GM19452 (cell line): Measurements from ENCODE around the gene STAU1.
"Not testable (repeated sequence)": the region's sequence is repeated elsewhere in the genome, so short reads cannot be mapped to it uniquely, and the experiment has no call there.

Experiments
- ATAC-seq: cut with Tn5 transposase; IDR thresholded peaks from one replicate; pipeline ENCODE4 v1.9.1; 2021; ENCODE audit not compliant: unreplicated experiment

Gene STAU1

DNA sequence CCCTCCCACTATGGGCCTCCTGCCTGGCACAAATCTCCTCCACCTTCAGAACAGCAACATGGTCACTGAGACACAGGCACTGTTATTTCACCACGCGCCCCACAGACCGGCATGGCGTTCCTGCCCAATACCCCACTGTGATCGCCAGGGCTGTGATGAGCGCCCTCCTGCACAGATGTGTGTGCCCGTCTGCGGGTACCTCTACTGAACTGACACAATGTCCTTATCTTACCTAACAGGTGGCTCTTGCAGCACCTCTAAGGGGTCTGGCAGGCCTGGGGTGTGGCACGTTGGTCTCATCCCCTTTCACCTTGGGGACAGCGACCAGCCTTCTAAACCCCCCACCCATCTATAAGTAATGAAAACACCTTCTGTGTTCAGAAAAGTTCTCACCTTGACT lies 64.2 kb downstream of the STAU1 start:
- ATAC-seq: no peak

DNA sequence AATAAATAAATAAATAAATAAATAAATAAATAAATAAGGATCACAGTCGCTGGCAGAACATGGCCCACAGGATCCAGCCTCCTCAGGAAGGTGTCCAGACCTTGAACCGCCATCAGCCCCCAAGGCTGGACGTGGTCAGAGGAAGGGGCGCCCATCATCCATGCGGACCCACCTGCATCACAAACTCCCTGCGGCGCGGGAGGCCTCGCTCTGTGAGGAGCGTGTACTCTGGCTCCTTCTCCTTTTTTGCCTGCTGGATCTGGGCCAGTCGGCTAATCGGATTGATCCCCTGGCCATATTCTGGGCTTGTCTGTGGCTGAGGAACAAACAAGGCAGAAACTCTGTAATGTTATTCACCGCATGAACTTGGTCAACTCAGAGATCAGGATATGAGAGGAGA lies 65.2 kb downstream of the STAU1 start:
- no peak for ATAC-seq

DNA sequence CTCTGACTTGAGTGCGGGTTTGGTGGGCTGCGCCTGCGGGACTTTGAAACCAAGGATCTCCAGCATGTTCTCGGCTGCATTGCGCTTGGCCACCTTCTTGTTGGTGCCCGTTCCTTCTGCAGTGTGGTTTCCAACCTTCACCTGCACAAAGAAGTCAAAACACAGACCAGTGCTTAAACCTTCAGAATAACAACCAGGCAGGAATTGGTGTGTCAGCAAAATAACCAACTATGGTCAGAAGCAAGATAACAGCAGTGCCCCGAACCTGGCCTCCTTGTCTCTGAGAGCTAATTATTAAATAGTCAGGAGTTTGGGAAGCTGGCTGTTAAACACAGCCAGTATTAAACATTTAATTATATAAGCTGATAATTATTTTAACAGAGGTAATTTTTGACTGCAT lies 68.1 kb downstream of the STAU1 start:
- no peak for ATAC-seq

DNA sequence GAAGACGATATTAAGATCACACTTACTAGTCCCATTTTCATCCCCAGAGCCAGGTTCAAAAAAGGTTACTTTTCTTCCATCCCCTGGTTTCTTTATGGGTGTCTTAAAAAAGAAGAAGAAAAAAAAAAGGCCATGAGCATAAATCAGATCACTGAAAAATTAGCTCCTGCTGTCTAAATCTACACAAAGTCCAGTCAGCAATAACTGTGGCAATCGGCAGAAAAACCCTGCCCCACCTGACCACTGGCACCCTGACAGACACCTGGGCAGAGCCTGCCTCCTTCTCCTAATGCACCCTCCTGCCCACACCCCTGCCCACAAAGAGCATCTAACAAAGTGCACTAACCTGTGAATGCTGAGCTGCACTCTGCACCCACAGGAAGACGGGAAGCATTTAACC lies 69.8 kb downstream of the STAU1 start:
- ATAC-seq: no peak

DNA sequence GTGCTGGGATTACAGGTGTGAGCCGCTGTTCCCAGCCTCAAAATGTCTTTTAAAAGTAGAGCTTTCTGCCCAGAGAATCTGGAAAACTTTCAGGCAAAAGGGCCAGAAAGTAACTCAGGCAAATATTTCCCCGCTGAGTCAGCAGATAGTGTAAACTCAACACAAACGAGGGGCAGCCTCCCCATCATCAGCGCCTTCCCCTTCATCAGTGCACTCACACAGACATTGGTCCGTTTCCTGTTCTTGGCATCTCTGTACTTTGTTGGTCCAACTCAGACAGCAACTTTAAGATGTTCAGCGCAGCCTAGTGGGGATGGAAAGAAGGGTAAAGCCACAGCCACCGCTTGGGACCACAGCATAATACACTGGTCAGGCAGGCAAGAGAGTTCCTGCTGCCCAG lies 72.6 kb downstream of the STAU1 start:
- no peak for ATAC-seq

DNA sequence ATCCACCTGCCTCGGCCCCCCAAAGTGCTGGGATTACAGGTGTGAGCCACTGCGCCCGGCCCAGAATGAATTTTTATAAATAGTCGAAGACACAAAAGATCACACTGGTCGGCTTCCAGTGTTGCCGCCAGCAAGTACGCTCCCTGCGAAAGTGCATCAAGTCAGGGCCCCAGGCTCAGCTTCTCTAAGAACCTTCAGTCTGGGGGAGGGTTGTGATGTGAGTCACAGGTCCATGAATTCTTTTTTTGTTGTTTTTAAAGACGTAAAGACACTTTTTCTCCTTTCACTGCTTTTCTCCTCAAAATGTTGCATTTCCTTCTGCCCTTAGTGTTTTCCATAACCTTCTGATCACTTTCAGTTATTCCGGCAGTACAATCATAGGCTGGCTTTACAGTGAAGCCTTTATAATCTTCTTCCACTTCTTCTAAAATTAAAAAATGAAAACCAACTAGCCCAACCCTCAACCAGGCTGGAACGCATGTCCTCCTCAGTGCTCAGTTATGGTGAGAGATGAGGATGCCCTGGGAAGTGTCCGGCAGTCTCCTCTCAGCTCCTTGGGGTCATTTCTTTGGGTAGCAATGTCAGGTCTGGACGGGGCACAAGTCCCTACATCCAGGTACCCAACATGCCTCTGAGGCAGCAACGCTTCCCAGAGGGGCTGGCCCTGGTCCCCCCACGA lies 75.4 kb downstream of the STAU1 start:
- ATAC-seq: no peak

DNA sequence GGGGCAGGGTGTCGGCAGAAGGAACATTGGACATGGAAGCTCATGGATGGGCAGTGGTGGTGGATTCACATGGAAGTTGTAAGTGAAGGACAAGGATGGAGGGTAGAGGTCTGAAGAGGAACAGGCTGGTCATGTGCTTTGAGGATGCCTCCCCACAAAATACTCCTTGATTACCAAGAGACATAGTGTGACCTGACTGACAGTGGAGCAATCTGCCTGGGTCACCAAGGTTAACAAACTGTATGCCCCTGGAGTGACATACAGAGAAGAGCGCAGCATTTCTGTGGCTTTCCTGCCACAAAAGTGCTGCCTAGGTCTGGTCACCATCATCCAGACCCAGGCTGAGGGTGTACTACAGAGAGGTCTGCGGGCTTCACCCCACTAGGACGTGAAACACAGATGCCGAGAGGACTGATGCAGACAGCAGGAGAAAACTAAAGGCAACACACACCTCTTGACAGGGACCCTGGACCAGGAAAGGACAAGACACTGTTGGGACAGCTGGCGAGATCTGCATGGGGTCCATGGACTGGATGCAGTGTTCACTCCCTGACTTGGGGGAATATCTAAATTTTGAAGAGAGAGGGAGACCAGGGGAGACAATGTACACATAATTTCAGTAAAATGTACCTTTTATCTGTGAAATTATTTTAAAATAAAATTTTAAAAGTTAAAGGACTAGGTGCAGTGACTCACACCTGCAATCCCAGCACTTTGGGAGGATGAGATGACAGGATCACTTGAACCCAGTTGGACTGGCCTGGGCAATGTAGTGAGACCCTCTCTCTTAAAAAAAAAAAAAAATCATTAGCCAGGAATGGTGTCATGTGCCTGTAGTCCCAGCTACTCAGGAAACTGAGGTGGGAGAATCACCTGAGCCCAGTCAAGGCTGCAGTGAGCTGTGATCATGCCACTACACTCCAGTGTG lies 77.1 kb downstream of the STAU1 start:
- no peak for ATAC-seq

DNA sequence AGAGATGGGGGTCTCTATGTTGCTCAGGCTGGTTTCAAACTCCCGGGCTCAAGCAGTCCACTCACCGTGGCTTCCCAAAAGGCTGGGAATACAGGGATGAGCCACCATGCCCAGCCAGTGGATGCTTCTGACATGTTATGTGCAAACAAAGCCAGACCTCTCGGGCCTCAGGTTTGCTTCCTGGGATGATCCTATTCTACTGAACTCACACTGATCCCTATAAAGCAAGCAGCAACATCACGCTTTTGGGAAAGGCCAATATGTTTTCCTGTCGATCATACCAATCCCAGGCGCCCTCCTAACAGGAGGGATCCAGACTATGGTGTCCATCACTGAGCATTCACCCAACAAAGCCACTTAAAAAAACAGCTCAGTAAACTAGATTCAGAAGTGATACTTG lies 81.8 kb downstream of the STAU1 start:
- ATAC-seq: no peak

DNA sequence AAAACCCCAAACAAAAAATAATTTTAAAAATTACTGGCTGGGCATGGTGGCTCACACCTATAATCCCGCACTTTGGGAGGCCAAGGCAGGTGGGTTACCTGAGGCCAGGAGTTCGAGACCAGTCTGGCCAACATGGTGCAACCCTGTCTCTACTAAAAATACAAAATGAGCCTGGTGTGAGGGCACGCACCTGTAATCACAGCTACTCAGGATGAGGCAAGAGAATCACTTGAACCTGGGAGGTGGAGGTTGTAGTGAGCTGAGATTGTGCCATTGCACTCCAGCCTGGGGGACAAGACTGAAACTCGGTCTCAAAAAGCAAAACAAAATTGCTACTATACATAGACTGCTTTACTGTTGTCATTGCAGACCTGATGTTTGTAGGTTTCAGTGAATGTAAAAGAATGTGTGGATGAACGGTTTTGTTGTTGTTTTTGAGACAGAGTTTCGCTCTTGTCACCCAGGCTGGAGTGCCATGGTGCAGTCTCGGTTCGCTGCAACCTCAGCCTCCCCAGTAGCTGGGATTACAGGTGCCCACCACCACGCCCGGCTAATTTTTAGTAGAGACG lies 83.1 kb downstream of the STAU1 start:
- not testable (repeated sequence) for ATAC-seq

DNA sequence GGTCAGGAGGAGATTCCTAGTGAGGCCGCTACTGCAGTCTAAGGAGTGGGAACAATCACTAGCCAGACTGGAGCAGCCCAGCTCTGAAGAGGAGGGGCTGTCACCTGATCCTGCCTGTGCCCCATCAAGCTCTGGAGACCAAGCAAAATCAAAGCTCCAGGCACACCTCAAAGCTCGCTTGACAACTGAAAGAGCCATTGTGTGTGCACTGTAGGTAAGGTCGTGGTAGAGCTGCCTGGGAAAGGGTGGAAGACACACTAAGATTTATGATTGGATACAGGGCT lies 83.8 kb downstream of the STAU1 start:
- ATAC-seq: no peak

DNA sequence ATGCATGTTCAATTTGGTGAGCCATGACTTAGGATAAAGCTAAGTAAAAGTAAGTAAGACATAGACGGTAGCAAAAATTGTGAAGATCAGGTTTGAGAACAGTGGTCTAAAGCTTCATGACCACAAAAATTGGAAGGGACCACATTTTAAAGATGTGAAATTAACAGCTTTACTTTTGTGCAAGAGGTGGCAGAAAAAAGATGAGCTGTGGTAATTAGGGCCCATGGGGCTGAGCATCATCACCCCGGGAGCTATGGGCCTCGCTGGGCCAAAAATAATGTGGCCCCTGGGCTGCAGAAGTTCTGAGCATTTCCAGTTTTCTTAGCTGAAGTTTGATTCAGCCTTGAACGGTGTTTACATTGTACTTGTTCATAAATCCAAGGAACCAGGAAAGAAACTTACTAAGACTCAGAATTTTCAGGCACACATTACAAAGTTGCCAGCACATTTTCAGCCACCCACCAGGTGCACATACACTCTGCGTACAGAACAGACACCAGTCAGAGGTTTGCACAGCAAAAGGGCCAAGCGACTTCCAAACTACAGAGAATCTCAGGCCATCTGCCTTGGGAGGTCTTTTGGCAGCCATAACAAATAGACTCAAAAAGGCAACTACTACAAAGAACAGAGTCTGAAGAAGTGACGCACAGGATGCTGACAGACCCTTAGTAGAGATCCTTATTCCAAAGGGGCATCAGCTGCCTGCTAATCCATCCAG lies 84.3 kb downstream of the STAU1 start:
- ATAC-seq: no peak

DNA sequence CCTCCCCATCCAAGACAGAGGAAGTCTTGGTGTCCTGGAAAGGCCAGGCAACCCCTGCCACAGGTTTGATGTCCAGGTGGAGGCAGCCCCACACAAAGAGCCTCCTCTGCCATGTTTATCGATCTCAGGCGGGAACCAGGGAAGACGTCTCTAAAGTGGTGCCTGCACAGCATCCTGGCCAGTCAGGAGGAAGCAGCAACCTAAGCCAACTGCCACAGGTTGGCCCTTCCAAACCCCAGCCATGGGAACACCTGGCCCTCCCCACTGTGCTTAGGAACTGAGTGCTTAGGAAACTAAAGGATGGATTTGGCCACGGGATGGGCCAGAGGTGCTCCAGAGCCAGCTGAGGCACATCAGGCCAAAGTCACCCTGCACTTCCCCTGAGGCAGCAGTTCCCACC lies 85.1 kb downstream of the STAU1 start:
- ATAC-seq: no peak

DNA sequence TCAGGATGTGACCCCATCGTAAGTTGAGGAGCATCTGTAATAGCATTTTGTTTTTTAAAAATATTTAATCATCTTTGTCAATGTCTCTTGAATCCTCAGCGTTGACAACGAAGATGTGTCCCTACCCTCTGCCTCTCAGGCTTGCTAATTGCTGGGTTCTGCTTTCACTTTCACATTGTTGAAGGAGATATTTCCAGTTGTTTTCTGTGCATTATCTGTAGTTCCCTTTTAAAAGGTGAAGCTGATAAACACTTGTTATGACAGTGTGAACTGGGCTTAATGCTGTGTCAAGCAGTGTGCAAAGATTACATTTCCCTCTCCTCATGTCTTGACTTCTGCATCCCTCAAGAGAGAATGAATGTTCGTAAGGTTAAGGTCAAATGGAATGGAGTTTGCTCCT lies 87.2 kb downstream of the STAU1 start:
- no peak for ATAC-seq

DNA sequence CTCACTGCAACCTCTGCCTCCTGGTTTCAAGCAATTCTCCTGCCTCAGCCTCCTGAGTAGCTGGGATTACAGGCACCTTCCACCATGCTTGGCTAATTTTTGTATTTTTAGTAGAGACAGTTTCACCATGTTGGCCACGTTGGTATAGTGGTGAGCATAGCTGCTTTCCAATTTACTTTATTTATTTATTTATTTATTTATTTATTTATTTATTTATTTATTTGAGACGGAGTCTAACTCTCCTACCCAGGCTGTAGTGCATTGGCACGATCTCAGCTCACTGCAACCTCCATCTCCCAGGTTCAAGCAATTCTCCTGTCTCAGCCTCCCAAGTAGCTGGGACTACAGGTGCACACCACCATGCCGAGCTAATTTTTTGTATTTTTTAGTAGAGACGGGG lies 87.8 kb downstream of the STAU1 start:
- ATAC-seq: not testable (repeated sequence)

DNA sequence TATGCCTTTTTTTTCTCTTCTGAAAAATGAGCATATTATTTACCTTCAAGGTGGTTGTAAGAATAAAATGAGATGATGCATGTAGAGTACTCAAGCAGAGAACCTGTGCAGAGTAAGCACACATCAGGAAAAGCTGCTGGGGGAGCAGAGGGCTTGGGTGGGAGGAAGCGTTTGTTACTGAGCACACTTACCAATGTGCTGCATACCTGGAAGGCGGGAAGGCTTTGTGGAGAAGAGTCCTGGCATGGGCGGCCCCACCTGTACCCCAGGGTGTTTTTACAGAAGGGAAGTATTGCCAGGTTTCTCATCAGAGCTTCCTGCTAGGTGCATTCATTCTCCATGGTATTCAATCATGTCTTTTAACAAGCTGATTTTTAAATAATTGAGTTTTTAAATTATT lies 89.1 kb downstream of the STAU1 start:
- ATAC-seq: no peak

DNA sequence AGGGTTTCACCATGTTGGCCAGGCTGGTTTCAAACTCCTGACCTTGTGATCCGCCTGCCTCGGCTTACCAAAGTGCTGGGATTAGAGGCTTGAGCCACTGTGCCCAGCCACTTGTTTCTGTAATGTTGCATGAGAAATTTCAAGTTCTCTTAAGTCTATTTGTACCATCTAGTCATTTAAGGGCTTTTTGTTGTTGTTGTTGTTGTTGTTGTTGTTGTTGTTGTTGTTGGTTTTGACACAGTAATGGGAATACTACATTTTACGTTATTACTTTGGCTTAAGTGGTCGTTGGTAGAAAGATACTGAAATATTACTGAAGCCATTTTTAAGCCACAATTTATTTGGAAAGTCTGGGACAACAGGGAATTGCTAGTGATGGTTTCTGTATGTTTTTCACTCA lies 90.0 kb downstream of the STAU1 start:
- no peak for ATAC-seq

DNA sequence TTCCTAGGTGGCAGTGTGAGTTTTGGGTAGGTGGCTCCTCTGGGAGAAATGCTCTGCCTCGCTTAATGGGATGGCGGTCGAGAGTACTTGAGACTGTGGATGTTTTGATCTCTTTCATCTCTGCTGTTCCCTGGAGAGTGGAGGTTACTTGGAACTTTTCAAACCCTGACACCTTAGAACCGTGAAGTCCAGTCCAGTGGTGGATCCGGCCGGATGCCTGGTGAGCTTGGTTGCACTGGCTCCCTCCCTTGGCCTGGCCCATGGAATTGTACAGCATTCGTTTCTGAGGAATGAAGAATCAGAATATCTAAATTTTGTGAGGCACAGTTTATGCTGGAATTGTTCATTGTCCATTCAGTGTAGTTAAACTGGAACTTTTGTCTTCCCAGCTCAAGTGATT lies 91.0 kb downstream of the STAU1 start:
- ATAC-seq: no peak

DNA sequence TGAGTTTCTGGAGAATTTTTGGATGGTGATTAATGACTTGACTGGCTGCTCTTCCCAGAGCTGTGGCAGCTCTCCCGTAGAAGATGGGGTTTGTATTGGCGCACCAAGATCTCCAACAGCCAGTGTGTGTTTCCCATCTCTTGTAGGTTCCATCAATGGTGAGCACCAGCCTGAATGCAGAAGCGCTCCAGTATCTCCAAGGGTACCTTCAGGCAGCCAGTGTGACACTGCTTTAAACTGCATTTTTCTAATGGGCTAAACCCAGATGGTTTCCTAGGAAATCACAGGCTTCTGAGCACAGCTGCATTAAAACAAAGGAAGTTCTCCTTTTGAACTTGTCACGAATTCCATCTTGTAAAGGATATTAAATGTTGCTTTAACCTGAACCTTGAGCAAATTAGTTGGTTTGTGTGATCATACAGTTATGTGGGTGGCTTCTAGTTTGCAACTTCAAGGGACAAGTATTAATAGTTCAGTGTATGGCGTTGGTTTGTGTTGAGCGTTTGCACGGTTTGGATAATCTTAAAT lies 91.9 kb downstream of the STAU1 start:
- no peak for ATAC-seq

DNA sequence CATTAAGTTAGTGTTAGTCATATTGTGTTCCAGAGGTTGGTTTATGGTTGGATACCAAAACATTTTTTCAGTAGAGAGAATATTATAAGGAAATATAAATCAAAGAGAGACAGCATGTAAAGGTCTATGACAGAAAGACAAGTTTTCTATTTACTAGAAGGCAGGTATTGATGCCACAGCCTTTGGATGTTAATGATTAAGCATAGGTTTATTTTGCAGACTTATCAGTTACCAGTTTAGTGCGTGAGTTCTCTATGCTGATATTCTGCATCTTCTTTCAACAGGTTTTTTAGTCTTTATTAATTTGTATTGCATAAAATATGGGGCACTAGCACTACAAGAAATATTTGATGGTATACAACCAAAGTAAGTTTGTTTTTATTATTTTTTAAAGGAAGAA lies 96.4 kb downstream of the STAU1 start:
- ATAC-seq: no peak

DNA sequence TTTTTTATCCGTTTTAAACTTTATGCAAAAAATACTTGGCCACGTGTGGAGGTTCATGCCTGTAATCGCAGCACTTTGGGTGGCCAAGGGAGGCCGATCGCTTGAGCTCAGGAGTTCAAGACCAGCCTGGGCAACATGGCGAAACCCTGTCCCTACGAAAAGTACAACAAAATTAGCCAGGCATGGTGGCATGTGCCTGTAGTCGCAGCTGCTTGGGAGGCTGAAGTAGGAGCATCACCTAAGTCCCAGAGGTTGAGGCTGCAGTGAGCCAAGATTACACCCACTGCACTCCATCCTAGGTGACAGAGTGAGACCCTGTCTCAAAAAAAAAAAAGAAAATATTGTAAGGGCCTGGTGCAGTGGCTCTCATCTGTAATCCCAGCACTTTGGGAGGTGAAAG lies 97.0 kb downstream of the STAU1 start:
- no peak for ATAC-seq

DNA sequence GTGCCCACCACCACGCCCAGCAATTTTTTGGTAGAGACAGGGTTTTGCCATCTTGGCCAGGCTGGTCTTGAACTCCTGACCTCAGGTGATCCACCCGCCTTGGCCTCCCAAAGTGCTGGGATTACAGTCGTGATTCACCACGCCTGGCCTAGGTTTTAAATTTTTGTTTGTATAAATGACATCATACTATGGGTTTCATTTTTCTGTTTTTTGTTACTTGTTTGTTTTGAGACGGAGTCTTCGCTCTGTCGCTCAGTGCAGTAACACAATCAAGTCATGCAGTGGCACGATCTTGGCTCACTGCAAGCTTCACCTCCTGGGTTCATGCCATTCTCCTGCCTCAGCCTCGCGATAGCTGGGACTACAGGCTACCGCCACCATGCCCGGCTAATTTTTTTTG lies 105.8 kb downstream of the STAU1 start:
- not testable (repeated sequence) for ATAC-seq

DNA sequence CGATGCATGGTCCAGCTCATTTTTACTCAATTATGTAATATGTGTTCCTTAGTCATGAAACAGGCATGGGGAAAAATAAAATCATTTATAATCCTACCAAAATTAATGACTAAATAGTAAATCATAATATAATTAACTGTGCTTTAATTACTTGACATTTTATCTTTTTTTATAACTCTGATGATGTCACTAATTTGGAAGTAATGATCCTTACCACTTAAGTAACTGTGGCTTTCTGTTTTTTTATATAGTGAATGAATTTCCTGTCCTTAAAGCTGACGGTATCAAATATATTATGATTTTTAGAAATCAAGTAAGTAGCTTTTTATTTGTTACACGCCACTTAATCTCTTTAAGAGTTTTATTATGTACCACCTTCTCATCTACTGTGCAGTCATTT lies 109.8 kb downstream of the STAU1 start:
- ATAC-seq: no peak
